GM18873 (cell line): Measurements from ENCODE around the gene SHC3.

Experiments
- ATAC-seq: cut with Tn5 transposase; IDR thresholded peaks from one replicate; pipeline ENCODE4 v1.9.1; 2021; ENCODE audit warnings: mild to moderate bottlenecking, moderate library complexity, moderate number of reproducible peaks; ENCODE audit not compliant: unreplicated experiment, low FRiP score

The SHC3 gene

DNA sequence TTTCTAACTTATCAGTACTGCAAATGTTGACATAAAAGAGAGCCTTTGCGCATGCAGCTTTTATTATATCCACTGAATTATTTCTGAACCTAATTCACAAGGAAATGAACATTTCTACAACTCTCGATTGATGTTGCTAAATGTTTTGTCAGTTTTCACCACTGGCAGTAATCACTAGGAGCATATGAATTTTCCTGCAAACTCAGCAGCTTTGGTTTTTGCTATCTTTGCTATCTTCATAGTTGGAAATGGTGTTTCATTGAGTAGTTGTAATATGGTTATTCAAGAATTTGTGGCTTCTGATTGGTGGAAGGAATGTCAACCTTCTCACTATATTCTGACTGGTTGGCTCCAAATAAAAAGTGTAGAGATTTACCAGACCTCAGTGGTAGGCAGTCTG lies 8.9 kb upstream of the SHC3 start:
- no peak for ATAC-seq

DNA sequence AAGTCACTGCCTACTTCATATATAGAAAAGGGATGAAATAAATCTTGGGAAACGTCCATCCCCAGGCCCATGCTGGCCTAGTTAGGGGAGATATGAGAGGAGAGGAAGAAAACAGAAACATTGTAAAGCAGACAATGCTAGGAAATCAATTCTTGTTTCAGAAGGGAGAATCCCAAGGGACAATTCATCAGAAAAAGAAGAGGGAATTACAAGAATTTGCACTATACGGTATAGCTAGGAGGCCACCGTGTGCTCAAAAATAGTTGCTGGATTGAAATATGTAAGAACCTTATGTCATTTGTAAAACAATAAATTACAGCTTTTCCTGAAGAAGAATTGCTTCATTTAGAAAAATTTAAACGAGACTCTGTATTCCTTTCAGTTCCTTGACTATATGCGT lies 8.3 kb upstream of the SHC3 start:
- ATAC-seq = no peak

DNA sequence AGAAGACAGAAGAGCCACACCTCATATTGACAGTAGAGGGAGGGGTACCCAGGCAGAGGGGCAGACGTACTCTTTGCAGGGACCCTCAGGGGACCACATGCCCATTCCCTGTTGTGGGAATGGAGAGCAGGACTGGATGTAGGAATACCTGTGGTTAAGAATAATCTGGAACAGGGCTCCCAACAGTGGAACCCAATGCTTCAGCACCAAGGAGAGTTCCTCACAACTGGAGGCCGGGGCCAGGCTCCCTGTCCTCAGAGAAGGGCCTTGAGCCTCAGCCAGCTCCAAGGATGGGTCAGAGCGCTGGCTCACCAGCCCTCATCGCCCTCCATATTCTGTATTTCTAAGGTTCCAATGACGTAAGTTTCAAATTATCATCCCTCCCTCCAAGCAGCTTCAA lies 7.4 kb upstream of the SHC3 start:
- no peak for ATAC-seq

DNA sequence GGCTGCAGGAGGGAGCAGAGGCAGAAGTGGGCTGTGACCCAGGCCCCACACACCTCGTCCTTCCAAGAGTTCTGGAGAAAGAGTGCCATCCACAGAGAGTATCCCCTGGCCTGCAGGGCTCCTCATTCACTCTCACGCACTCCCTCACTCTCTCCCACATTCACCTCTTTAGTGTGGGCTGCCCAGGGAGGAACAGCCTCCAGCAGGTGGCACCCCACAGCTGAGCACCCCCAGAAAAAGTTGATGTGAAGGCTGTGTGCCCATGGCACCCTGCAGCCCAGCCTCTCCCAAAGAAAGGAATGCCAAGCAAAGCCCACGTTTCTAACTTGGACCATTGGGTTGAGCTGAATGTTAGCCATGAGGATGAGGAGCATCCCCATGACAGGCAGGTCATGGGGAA lies 4.5 kb upstream of the SHC3 start:
- ATAC-seq = no peak

DNA sequence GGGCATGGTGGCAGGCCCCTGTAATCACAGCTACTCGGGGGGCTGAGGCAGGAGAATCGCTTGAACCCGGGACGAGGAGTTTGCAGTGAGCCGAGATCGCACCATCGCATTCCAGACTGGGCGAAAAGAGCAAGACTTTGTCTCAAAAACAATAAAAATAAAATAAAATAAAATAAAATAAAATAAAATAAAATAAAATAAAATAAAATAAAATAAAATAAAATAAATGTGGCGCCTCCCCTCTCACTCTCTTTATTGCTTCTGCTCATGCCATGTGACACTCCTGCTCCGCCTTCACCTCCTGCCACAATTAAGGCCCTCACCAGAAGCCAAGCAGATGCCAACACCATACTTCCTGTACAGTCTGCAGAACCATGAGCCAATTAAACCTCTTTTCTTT lies 3.8 kb upstream of the SHC3 start:
- no peak for ATAC-seq

DNA sequence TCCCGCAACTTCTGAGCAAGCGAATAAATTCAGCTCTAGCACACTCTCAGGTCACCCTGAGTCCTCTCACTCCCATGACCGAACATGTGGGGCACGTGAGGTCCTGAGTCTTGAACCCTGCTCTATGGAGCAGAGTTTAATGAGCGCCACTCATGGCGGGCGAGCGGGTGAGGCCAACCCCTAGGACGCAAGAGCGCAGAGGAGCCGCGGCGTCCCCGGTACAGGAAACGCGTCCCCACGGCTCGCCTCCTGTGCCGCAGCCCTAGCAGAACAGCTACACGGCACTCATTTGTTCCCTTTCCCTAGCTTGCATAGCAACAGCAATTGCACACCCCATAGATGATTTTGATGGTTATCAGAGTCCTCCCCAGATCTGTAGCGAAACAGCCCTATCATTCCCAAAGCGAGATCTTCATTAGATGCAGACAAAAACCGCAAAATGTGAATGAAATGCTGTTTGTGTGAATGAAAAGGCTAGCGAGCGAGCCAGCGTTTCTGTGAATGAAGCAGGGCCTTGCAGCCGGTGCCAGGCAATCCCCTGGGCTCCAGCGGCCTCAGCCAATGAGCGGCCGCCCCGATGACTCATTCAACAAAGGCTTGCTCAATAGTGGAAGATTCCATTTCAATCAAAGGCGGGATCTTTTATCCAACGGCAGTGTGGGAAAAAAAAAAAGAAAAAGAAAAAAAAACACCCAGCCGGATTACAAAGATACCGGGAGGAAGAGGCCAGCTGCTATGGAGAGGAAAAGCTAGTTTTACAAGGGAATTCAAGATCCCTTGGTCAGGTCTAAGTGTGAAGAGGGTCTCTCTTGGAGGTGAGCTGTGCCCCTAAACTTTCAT lies 1.5 kb upstream of the SHC3 start:
- ATAC-seq = no peak

DNA sequence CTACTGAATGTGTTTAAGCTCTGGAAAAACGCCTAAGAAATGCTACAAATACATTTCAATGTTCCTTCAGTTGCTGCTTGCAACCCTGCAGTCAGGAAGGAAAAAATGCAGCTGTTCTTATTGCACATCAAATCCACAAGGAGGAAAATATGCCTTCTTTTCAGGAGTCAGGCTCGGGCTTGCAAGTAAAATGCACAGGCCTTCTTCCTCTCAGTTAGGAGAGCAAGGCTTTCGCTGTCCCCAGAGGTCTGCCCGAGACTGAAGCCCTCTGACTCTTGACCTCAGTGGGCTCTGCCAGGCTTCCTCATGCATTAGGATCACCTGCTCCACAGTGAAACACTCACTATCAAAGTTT lies 899 bp upstream of the SHC3 start:
- ATAC-seq = no peak

DNA sequence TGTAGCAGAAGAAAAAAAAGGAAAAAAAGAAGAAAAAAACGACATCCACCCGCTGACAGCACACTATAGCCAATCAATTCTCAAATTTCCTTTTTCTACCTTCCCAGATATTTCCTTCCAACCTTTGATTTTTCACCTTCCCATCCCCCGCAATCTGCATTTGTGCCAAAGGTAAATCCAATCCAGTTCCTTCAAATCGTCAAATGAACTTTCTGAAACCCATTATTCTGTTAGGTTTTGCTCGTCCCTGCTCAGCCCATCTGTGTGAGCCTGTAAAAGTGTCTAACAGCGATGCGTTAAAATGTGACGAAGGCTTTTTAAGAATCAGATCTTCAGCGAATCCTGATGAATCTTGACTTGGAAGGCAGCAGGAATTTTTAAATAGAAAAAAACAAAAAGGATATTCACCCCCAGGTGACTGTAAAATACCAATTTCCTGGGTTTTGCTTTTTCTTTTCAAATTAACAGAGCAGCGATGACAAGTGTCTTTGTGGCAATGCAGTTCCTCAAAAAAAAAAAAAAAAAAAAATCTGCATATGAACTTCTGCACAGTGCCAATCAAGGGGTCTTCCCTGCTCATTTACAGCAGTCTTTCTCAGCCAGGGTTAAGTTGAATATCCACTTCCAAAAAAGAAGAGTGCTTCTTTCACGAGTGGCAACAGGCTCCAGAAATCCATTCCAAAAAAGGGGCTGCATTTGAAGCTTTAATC lies 367 bp upstream of the SHC3 start:
- ATAC-seq = no peak

DNA sequence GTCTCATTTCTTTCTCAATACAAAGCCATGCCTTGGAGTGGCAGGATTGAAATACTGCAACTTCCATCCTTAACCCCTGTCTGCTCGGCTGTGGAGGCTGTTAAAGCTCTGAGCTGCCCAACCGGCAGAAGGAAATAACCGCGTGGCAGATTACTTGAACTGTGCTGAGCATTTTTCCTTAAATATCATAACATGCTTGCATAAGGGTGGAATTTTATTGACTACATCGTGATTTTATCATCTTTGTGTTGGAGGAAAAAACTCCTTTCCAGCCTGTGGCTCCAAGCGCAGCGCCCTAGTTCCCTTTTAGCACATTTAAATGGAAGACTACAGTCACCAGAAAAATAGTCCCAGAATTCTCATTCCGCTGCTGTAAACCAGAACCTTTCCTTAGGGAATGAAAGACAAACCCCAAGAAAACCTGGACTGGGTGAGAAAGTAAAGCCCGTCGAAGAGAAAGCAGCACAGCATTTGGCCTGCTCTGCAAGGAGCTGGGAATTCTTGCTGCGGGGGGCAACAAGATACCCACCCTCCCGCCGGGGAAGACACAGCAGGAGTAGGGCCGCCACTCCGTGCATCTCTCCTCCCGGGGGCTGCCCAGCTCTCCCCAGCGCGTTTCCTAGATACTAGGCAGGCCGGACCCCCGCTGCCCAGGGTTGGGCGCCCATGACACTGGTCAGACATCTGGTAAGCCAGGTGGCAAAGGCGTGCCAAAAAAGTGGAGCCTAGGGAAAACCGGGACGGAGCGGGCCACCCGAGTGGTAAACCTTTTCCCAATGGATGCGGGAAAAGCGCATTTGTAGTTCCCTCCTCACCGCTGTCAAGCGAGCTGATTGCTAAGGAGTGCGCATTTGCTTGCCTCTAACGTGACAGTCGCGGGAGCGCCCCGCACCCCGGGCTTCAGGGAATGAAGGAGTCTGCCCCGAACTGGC lies 1.3 kb downstream of the SHC3 start:
- ATAC-seq = no peak

DNA sequence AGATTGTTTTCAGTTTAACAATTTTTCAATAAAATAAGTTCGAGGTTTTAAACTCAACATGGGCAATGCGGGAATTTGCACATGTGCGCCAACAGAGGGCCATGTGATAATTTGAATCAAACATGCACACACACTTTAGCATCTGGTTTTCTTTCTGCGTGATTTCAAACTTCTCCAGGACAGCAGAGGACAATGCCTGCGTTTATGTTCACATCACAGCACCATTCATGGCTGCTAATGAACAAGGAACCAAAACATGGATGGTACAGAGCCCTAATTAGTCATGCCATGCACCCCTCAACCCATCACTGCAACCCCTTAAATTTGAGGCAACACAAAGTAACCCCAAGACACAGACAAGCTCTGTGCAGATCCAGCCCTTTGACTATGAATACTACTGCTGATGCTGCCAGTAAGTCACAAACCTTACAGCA lies 2.8 kb downstream of the SHC3 start:
- ATAC-seq = no peak

DNA sequence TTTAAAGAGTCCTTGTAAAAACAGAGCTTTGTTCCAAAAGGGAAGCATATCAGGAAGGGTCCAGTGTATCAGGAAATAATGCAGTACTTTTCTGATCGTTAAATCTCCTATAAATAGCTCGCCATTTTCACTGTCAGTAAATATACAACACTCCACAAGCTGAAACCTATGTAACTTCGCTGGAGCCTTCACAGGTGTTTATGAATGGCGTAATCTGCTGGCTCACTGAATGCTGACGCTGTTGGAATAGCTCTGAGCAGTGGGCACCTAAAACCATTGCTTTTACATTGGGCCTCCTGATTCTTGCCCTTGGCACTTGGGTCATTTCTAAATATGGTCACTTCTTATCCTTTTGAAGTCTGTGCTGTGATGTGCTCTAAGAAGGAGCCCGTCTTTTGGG lies 4.3 kb downstream of the SHC3 start:
- ATAC-seq = no peak

DNA sequence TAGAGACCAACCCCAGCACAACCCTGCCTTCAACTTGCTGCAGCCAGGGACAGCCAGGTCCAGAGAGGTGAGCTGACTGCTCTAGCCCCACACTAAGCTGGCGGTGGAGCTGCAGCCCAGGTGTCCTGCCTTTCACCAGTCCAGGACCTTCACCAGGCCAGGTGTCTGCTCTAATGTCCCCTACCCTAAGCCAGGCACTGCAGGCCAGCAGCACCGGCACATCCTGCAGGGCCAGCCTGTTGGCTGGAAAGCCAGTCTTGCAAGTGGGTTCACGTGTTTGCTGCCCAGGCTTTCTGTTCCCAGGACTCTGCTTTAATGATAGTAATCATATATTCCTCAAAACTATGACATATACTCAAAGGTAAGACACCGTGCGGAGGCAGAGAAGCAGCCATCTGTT lies 5.5 kb downstream of the SHC3 start:
- ATAC-seq = no peak

DNA sequence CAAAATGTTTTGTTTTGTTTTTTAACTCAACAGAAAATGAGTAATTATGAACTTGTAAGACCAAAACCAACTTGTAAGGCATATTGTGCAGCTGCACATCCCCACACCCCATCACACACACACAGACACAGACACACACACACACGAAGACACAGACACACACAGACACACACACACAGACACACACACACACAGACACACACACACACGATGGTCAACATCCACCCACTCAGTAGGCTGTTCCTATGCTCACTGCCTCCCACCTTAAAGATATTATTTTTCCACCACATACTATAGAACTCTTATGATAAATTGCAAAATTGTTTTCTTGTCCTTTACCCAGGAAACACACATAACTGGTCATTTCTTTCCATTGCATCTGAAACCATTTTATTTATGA lies 6.2 kb downstream of the SHC3 start:
- no peak for ATAC-seq

DNA sequence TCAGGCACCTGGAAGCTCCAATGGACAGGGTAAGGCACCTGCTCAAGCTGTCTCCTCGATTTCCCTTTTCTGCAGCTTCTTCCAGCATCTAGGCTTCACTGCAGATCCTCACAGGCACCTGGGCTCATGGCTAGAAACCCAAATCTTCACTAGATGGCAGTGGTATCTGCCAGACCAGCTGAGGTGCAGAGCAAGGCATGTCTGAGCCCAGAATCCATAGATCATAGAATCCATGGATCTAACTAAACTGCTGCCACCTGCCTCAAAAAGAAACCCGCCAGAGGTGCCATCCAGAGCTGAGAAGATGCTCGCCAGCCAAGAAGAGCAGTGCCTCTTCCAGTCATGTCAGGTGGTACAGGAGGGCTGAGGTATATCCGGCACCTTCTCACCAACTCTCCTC lies 6.9 kb downstream of the SHC3 start:
- ATAC-seq = no peak

DNA sequence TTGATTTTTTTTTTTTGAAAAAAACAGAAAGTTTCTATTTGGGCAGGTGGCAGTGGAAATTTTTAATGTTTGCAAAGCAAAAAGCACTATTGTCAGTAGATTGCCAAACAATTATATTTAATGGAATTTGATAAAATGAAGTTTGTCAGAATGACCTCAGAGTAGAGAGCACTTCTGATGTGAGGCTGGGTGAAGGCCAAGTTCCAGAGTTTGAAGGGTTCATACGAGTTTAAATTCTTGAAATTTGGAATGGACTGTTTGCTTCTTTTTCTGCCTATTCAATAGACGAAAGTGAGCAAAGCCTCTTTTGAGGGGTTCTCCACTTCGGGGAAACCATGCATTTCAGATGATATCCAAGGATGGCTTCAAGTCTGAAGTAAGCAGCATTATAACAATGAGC lies 7.4 kb downstream of the SHC3 start:
- ATAC-seq = no peak

DNA sequence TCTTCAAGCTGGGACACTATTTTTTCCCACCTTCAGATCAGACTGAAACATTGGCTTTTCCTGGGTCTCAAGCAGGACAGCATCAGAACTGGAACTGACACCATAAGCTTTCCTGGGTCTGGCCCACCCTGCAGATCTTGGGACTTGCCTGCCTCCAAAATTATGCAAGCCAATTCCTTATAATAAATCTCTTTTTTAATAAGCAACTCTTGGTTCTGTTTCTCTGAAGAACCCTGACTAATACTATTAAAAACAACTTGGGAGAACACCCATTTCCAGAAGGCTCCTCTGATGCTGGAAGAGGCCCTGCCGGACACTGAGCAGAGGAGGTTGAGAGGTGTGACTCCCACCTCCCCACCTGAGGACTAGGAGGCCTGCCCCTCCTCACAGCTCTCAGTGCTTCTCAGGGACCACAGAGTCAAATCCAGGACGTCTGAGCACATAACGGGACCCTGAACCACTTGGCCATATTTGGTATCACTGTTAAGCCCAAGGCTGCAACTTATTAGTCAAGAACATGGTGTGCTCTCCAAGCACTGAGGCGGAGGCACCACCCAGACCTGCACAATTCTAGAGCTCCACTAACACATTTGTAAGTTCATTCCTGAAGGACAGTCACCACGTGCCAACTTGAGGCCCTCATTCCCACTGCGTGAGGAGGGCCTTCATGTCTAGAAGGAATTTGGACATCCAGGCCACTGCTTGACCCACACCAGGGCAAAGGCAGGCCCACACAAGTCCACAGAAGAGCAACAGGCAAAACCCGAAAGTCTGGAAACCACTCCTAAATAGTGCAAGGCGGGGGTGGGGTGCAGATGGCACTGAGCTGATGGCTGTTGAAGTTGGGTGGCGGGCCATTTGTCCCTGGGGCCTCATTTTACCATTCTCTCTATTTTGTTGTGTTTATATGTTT lies 9.5 kb downstream of the SHC3 start:
- ATAC-seq = no peak

DNA sequence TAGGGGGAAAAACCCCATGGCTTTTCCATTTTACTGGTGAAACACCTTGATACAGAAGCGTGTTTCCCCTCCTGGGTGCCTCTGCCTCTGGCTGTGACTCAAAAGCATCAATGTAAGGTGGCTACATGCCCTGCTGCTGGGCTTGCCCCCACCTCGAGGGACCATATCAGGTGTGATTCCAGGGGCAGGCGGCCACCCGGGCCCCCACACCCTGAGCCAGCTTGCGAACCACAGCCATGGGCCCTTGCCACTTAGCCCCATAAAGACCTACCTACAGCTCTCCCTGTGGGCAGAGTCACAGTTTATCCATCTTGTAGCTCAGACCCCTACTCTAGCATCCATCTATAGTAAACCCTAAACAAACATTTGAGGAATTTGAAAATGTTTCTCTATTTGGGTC lies 10.8 kb downstream of the SHC3 start:
- no peak for ATAC-seq

DNA sequence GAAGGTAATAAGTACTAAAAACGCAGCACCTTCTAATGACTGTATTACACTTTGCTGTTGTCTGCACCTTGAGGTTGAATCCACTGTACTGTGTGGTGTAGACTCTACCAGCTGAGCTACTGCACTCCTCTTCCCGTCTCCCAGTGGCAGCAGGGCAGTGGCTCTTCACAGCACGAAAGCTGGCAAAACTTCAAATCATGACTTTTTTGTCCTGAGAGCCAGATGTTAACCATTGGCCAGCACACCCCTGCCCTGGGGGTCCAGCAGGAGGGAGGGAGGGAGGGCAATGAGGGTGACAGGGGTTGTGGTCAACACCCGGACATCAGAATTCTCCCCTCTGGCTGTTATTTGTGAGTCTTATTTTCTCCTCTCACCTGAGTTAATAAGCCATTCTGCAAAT lies 11.8 kb downstream of the SHC3 start:
- ATAC-seq = no peak

DNA sequence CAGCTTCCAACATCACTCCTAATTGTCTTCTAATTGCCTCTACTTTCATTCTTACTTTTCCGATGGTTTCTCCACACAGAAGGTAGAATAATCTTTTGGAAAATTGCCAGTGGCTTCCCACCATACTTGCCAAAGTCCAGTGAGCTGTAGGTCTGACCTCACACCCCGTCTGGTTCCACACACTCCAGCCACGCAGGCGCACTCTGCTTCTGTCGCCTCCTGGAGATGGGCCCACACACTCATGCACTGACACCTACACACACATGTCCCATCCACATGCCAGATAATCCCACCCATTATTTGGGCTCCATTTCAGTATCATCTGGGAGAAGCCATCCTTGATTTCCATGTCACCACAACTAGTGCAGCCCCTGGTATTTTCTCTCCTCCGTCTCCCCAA lies 12.7 kb downstream of the SHC3 start:
- ATAC-seq = no peak

DNA sequence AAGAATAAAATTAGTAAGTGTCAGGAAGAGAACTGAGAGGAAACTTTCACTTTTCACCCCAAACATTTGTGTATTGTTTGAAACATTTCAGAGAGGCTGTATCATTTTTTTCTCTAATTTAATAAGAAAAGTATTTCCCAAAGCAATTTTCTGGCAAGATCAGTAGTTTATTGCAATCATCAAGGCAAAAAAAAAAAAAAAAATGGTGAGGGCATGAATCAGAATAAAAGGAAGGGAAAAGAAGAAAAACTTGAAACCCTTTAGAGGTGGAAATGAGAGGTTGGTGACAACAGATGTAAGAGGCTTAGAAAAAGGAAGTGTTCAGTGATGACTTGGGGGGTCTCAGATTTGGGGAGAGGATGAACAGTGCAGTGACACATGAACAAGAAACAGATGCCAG lies 13.3 kb downstream of the SHC3 start:
- ATAC-seq = no peak
